ENCODE results near the gene ST8SIA1. TPM values are rescaled to one million over a fixed set of nuclear protein-coding genes. Genes with fewer than 3 reads are reported as not detected.

ST8SIA1 gene
- total RNA-seq, 4 donors from 2014 or later, result 6.9 to 18.0 (median 11.4) TPM

DNA sequence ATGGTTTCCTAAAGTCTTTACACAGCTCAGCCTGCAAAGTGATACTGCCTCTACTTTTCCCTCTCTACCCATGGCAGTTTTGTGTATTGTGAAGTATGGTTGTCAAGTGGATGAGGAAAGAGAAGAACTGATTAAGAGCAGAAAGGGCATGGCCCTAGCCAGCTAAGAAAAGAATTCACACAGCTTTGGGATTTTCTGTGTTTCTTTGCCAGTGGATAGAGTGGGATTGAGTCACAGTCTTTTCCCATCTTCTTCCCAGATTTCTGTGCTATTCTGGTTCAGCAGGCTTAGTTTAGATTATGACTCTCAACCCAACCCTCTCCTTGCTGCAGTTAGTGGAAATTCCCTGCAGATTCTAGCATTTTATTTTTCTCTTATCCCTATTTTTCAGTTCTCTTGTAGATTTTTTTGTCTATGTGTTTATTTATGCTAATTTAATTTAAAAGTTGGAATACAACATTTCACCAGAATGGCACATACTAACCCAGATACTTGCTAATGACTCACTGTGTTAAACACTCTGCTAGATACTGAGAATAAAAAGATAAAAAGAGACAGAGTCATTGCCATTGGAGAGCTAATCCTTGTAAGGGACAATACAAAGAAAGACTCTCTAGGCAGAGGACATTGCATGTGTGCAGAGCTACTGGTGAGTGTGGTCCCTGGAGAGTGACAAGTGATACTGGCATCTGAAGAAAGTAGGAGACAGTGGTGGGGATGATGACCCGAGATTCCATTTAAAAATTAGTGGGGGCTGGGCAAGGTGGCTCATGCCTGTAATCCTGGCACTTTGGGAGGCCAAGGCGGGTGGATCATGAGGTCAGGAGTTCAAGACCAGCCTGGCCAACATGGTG is 106.3 kb downstream of the ST8SIA1 start:
- 80% methylated on average over 2 of the region's 2 CpGs for WGBS
- Histone ChIP-seq H3K27ac (no peak overlapping the region), H3K27me3 (no peaks in the 10 kb centered on the region), H3K4me1 (no peaks in the 10 kb centered on the region), H3K9me3 (no peaks in the 10 kb centered on the region), H3K36me3 (no peaks in the 10 kb centered on the region), H3K4me3 (no peak overlapping the region)
- no peak for TF ChIP-seq POLR2AphosphoS5 (IDR thresholded peaks at IDR 0.05)
- no peak for DNase-seq (ENCODE audit: low spot score in 2 of 2)

DNA sequence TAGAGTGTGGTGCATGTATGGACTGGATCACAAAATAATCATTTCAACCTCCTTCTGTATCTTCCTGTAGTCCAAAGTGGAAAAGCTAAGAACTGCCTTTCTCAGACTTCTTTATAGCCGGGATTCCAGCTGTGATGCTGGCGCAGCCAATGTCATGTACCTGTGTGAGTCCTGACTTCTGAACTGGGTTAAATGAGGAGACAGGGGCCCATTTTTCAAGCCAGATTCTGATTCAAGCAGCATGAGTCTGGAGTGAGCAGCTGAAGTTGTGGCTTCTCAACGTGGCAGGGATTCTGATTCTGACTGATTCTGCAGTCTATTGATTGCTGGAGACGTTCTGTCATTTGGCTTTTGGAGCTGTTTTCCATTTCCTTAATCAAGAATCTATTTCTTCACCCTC is 111.2 kb downstream of the ST8SIA1 start:
- H3K27ac ChIP-seq, result no peak overlapping the region
- no peak overlapping the region for H3K4me3 ChIP-seq
- no peaks in the 10 kb centered on the region for H3K4me1 ChIP-seq
- WGBS, result 63% methylated on average over 4 of the region's 4 CpGs
- H3K27me3 ChIP-seq, result no peaks in the 10 kb centered on the region
- no peak for DNase-seq (ENCODE audit: low spot score in 2 of 2)
- no peaks in the 10 kb centered on the region for H3K36me3 ChIP-seq
- no peaks in the 10 kb centered on the region for H3K9me3 ChIP-seq
- TF ChIP-seq EP300 (IDR thresholded peaks at IDR 0.05) (no peak), POLR2AphosphoS5 (IDR thresholded peaks at IDR 0.05) (no peak), POLR2A (IDR thresholded peaks at IDR 0.05) (no peak)
- TF ChIP-seq, protein P1, sequence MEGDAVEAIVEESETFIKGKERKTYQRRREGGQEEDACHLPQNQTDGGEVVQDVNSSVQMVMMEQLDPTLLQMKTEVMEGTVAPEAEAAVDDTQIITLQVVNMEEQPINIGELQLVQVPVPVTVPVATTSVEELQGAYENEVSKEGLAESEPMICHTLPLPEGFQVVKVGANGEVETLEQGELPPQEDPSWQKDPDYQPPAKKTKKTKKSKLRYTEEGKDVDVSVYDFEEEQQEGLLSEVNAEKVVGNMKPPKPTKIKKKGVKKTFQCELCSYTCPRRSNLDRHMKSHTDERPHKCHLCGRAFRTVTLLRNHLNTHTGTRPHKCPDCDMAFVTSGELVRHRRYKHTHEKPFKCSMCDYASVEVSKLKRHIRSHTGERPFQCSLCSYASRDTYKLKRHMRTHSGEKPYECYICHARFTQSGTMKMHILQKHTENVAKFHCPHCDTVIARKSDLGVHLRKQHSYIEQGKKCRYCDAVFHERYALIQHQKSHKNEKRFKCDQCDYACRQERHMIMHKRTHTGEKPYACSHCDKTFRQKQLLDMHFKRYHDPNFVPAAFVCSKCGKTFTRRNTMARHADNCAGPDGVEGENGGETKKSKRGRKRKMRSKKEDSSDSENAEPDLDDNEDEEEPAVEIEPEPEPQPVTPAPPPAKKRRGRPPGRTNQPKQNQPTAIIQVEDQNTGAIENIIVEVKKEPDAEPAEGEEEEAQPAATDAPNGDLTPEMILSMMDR (IDR thresholded peaks at IDR 0.05), result no peak

DNA sequence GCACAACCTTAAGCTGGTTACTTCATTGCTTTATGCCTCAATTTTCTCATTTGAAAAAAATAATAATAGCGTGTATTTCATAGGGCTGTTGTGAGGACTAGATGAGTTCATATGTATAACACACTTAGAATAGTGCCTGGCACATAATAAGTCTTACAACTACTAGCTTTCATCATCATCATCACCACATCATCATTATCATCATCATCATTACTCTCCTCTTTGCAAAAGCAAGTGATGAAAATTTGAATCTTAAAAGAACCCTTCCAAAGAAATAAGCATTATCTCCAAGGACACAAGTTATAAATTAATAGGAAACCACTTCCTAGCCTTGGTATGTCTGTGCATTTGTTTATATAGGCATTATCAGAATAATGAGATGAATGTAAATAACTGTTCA is 117.0 kb downstream of the ST8SIA1 start:
- Histone ChIP-seq H3K36me3 (no peaks in the 10 kb centered on the region), H3K27ac (no peak overlapping the region), H3K4me1 (no peaks in the 10 kb centered on the region), H3K4me3 (no peak overlapping the region), H3K27me3 (no peaks in the 10 kb centered on the region), H3K9me3 (no peaks in the 10 kb centered on the region)
- WGBS, result 89% methylated on average over 1 of the region's 1 CpG
- no peak for DNase-seq (ENCODE audit: low spot score in 2 of 2)
- TF ChIP-seq POLR2A (IDR thresholded peaks at IDR 0.05), result no peak
- TF ChIP-seq POLR2AphosphoS5 (IDR thresholded peaks at IDR 0.05), result no peak
- TF ChIP-seq, protein P1 (IDR thresholded peaks at IDR 0.05), result no peak
- TF ChIP-seq EP300 (IDR thresholded peaks at IDR 0.05), result no peak

DNA sequence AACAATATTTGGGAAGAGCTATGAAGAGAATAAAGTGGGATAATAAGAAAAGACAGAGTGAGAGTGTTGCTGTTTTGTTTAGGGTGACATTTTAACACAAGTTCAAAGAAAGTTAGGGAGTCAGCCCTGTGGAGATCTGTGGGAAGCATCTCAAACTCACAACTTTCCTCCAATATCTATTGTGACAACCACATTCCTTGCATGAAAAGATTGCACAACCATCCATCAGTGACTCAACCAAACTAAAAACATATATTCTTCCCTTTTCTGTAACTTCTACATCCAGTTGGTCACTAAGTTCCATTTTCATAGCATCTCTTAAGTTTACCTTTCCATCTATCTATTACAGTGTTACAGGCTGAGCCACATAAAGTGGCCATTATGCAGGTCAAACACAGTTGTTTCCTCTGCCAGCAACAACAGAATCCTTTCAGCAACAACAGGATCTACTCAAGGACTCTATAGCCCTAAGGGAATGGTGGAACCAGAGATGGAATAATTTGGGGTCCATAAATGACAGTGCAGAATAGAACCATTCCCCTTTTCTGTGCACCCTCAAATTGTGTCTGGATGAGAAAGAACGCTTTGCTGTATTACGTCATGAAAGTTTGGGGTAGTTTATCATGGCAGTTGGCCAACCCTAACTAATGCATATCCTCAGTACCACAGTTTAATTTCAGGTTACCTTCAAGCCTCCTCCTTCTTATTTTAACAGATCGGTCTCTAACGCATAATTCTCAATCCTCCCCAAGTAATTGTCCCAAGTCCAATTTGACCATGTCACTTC is 118.8 kb downstream of the ST8SIA1 start:
- H3K4me1 ChIP-seq, result no peaks in the 10 kb centered on the region
- 91% methylated on average over 4 of the region's 4 CpGs for WGBS
- DNase-seq (ENCODE audit: low spot score in 2 of 2), result no peak
- no peak for TF ChIP-seq POLR2A (IDR thresholded peaks at IDR 0.05)
- no peak for TF ChIP-seq EP300 (IDR thresholded peaks at IDR 0.05)
- no peak for TF ChIP-seq POLR2AphosphoS5 (IDR thresholded peaks at IDR 0.05)
- TF ChIP-seq, protein P1 (IDR thresholded peaks at IDR 0.05), result no peak
- no peaks in the 10 kb centered on the region for H3K27me3 ChIP-seq
- H3K36me3 ChIP-seq, result no peaks in the 10 kb centered on the region
- no peaks in the 10 kb centered on the region for H3K9me3 ChIP-seq
- H3K4me3 ChIP-seq, result no peak overlapping the region
- H3K27ac ChIP-seq, result no peak overlapping the region

DNA sequence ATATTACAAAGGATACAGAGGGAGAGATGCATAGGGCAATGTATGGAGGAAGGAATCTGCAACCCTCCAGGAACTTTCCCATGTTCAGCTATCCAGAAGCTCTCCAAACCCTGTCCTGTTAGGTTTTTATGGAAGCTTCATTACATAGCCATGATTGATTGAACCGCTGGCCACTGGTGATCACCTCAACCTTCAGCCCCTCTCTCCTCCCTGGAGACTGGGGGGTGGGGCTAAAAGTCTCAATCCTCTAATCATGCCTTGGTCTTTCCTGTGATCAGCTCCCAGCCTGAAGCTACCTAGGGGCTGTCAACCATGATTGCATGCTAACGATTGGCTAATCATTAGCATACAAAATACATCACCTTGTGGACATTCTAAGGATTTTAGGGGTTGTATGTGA is 123.4 kb downstream of the ST8SIA1 start:
- Histone ChIP-seq H3K4me3 (no peak overlapping the region), H3K27me3 (no peaks in the 10 kb centered on the region), H3K4me1 (peaks cover 4% of the 10 kb centered on the region), H3K9me3 (no peaks in the 10 kb centered on the region), H3K36me3 (no peaks in the 10 kb centered on the region), H3K27ac (no peak overlapping the region)
- TF ChIP-seq, protein P1 (IDR thresholded peaks at IDR 0.05), result no peak
- TF ChIP-seq POLR2A (IDR thresholded peaks at IDR 0.05) (no peak), POLR2AphosphoS5 (IDR thresholded peaks at IDR 0.05) (no peak), EP300 (IDR thresholded peaks at IDR 0.05) (no peak)
- WGBS, result 100% methylated on average over 2 of the region's 2 CpGs
- DNase-seq (ENCODE audit: low spot score in 2 of 2), result no peak

Measured in suprapubic skin (tissue), 4 donors.